Measurements from ENCODE around the gene REXO1. TPM values are rescaled to one million over a fixed set of nuclear protein-coding genes. Genes with fewer than 3 reads are reported as not detected.

Gene REXO1
- total RNA-seq, 1 donor from 2014 or later: 8.7 TPM

GRCh38 chr19:1849132-1849474 lies 820 bp upstream of the REXO1 start:
- no peak for DNase-seq

- peak; percentile 80 for DNase-seq
These were observed 442 bp downstream of the REXO1 start for GRCh38 chr19:1847684-1848398.

- no peak for DNase-seq
These were observed 967 bp downstream of the REXO1 start for GRCh38 chr19:1847348-1847683.

- no peak for DNase-seq
These were observed 1.6 kb downstream of the REXO1 start for GRCh38 chr19:1846517-1847204.

GRCh38 chr19:1845642-1846041 lies 2.6 kb downstream of the REXO1 start:
- no peak for DNase-seq

GRCh38 chr19:1845125-1845515 lies 3.2 kb downstream of the REXO1 start:
- no peak for DNase-seq

- no peak for DNase-seq
These were observed 3.7 kb downstream of the REXO1 start for GRCh38 chr19:1844513-1845124.

GRCh38 chr19:1843646-1844394 lies 4.5 kb downstream of the REXO1 start:
- DNase-seq: peak; percentile 57

- DNase-seq: no peak
These were observed 5.2 kb downstream of the REXO1 start for GRCh38 chr19:1843116-1843515.

- no peak for DNase-seq
These were observed 6.9 kb downstream of the REXO1 start for GRCh38 chr19:1841209-1841924.

GRCh38 chr19:1840541-1841115 lies 7.7 kb downstream of the REXO1 start:
- DNase-seq: peak; percentile 73

- no peak for DNase-seq
These were observed 8.4 kb downstream of the REXO1 start for GRCh38 chr19:1839658-1840540.

GRCh38 chr19:1837625-1838105 lies 10.6 kb downstream of the REXO1 start:
- DNase-seq: peak; percentile 70

GRCh38 chr19:1837222-1837565 lies 11.1 kb downstream of the REXO1 start:
- DNase-seq: no peak

- no peak for DNase-seq
These were observed 11.6 kb downstream of the REXO1 start for GRCh38 chr19:1836458-1837221.

GRCh38 chr19:1833540-1833939 lies 14.7 kb downstream of the REXO1 start:
- no peak for DNase-seq

- no peak for DNase-seq
These were observed 16.1 kb downstream of the REXO1 start for GRCh38 chr19:1832046-1832663.

GRCh38 chr19:1830978-1831377 lies 17.3 kb downstream of the REXO1 start:
- DNase-seq: no peak

- DNase-seq: no peak
These were observed 17.7 kb downstream of the REXO1 start for GRCh38 chr19:1830568-1830967.

- no peak for DNase-seq
These were observed 18.3 kb downstream of the REXO1 start for GRCh38 chr19:1829958-1830357.
